Measurements from ENCODE around the gene CD1E. TPM values are rescaled to one million over a fixed set of nuclear protein-coding genes. Genes with fewer than 3 reads are reported as not detected.
"Not testable (repeated sequence)": the region's sequence is repeated elsewhere in the genome, so short reads cannot be mapped to it uniquely, and the experiment has no call there.

The CD1E gene
- total and polyA plus RNA-seq, 2 experiments from 2014 or later, result not detected

DNA sequence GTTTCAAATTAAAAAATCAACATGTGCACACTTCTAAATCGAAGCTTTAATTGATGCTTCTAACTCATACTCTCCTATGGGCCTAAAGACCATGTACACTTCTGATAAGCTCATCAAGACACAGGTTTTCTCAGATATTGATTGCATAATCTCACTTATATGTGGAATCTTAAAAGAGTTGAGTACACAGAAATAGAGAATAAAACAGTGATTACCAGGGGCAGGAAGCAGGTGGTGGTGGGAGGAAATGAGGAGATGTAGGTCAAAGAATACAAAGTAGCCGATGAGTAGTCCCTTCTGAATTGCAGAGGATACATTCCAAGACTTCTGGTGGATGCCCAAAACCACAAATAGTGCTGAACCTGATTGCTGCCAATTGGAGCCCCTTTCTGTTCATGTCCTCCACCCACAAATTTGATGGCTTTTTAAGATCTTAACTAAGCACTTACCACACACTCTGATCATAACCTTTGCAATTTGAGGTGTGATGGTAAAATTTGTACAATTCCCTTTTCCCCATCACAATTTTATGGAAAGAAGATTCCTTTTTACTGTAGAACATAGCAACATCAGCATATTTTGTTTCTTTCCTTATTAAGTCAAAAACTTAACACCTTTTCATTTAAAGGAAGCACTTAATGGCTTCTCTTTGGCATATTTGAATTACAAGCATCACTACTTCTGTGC is 19.0 kb upstream of the CD1E start:
- Histone ChIP-seq H3K79me2 (no peaks in the 10 kb centered on the region), H3K9me3 (ENCODE audit: low read depth) (no peaks in the 10 kb centered on the region), H3K27ac (no peak overlapping the region), H2AFZ (no peak overlapping the region), H3K9me2 (replicated peaks; ENCODE audit: insufficient read depth) (no peaks in the 10 kb centered on the region), H3K4me1 (ENCODE audit: insufficient read depth) (no peaks in the 10 kb centered on the region), H3K27me3 (no peaks in the 10 kb centered on the region), H3K4me3 (no peak overlapping the region), H4K20me1 (ENCODE audit: insufficient read depth, poor library complexity, severe bottlenecking) (no peaks in the 10 kb centered on the region), H3K36me3 (replicated peaks; ENCODE audit: insufficient read depth, low read depth) (no peaks in the 10 kb centered on the region), H3K4me2 (no peak overlapping the region)
- no peak for DNase-seq (ENCODE audit: low spot score)
- 74% methylated on average over 2 of the region's 2 CpGs for WGBS (ENCODE audit: low lambda C conversion rate, missing lambda C conversion rate)
- TF ChIP-seq EZH2 (IDR thresholded peaks at IDR 0.05; ENCODE audit: borderline replicate concordance) (no peak), EZH2phosphoT487 (IDR thresholded peaks at IDR 0.05; ENCODE audit: low read depth, severe bottlenecking, unreplicated experiment) (no peak)
- TF ChIP-seq, protein P1, sequence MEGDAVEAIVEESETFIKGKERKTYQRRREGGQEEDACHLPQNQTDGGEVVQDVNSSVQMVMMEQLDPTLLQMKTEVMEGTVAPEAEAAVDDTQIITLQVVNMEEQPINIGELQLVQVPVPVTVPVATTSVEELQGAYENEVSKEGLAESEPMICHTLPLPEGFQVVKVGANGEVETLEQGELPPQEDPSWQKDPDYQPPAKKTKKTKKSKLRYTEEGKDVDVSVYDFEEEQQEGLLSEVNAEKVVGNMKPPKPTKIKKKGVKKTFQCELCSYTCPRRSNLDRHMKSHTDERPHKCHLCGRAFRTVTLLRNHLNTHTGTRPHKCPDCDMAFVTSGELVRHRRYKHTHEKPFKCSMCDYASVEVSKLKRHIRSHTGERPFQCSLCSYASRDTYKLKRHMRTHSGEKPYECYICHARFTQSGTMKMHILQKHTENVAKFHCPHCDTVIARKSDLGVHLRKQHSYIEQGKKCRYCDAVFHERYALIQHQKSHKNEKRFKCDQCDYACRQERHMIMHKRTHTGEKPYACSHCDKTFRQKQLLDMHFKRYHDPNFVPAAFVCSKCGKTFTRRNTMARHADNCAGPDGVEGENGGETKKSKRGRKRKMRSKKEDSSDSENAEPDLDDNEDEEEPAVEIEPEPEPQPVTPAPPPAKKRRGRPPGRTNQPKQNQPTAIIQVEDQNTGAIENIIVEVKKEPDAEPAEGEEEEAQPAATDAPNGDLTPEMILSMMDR (IDR thresholded peaks at IDR 0.05; ENCODE audit: poor library complexity), result no peak

DNA sequence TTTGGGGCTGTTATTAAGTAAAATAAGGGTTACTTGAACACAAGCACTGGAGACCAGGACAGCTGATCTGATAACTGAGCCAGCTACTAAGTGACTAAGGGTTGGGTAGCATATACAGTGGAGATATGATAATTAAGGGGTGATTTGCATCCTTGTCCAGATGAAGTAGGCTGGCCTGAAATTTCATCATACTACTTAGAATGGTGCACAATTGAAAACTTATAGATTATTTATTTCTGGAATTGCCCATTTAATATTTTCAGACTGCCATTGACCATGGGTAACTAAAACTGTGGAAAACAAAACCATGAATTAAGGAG is 18.5 kb upstream of the CD1E start:
- Histone ChIP-seq H3K9me3 (ENCODE audit: low read depth) (no peaks in the 10 kb centered on the region), H3K4me1 (ENCODE audit: insufficient read depth) (no peaks in the 10 kb centered on the region), H3K79me2 (no peaks in the 10 kb centered on the region), H3K36me3 (replicated peaks; ENCODE audit: insufficient read depth, low read depth) (no peaks in the 10 kb centered on the region), H4K20me1 (ENCODE audit: insufficient read depth, poor library complexity, severe bottlenecking) (no peaks in the 10 kb centered on the region), H3K27ac (no peak overlapping the region), H3K27me3 (no peaks in the 10 kb centered on the region), H3K4me3 (no peak overlapping the region), H2AFZ (no peak overlapping the region), H3K4me2 (no peak overlapping the region), H3K9me2 (replicated peaks; ENCODE audit: insufficient read depth) (no peaks in the 10 kb centered on the region)
- TF ChIP-seq EZH2 (IDR thresholded peaks at IDR 0.05; ENCODE audit: borderline replicate concordance) (no peak), EZH2phosphoT487 (IDR thresholded peaks at IDR 0.05; ENCODE audit: low read depth, severe bottlenecking, unreplicated experiment) (no peak)
- TF ChIP-seq, protein P1 (IDR thresholded peaks at IDR 0.05; ENCODE audit: poor library complexity), result no peak
- no peak for DNase-seq (ENCODE audit: low spot score)

DNA sequence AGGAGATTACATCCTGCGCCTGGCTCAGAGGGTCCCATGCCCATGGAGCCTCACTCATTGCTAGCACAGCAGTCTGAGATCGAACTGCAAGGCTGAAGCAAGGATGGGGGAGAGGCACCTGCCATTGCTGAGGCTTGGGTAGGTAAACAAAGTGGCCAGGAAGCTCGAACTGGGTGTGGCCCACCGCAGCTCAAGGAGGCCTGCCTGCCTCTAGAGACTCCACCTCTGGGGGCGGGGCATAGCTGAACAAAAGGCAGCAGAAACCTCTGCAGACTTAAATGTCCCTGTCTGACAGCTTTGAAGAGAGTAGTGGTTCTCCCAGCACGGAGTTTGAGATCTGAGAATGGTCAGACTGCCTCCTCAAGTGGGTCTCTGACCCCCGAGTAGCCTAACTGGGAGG is 17.3 kb upstream of the CD1E start:
- DNase-seq (ENCODE audit: low spot score); H4K20me1 ChIP-seq (ENCODE audit: insufficient read depth, poor library complexity, severe bottlenecking); H3K36me3 ChIP-seq (replicated peaks; ENCODE audit: insufficient read depth, low read depth); H3K79me2 ChIP-seq; H2AFZ ChIP-seq; H3K9me2 ChIP-seq (replicated peaks; ENCODE audit: insufficient read depth); H3K4me2 ChIP-seq; H3K9me3 ChIP-seq (ENCODE audit: low read depth); H3K4me1 ChIP-seq (ENCODE audit: insufficient read depth); H3K4me3 ChIP-seq; H3K27me3 ChIP-seq; H3K27ac ChIP-seq: not testable (repeated sequence)
- WGBS (ENCODE audit: low lambda C conversion rate, missing lambda C conversion rate), result 70% methylated on average over 7 of the region's 7 CpGs

DNA sequence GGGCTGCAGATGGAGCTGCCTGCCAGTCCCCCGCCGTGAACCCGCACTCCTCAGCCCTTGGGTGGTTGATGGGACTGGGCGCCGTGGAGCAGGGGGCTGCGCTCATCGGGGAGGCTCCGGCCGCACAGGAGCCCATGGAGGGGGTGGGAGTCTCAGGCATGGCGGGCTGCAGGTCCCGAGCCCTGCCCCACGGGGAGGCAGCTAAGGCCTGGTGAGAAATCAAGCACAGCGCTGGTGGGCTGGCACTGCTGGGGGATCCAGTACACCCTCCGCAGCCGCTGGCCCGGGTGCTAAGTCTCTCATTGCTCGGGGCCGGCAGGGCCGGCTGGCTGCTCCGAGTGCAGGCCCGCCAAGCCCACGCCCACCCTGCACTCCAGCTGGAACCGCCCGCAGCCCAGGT is 4.7 kb upstream of the CD1E start:
- not testable (repeated sequence) for DNase-seq (ENCODE audit: low spot score)

More for the DNA sequence above, 4.7 kb upstream of the CD1E start:
- H4K20me1 ChIP-seq (ENCODE audit: insufficient read depth, poor library complexity, severe bottlenecking); H2AFZ ChIP-seq; H3K27me3 ChIP-seq; H3K79me2 ChIP-seq; H3K4me2 ChIP-seq; H3K4me3 ChIP-seq; H3K36me3 ChIP-seq (replicated peaks; ENCODE audit: insufficient read depth, low read depth); H3K9me2 ChIP-seq (replicated peaks; ENCODE audit: insufficient read depth); H3K4me1 ChIP-seq (ENCODE audit: insufficient read depth); H3K9me3 ChIP-seq (ENCODE audit: low read depth); H3K27ac ChIP-seq: not testable (repeated sequence)
- WGBS (ENCODE audit: low lambda C conversion rate, missing lambda C conversion rate), result 98% methylated on average over 20 of the region's 24 CpGs

All from hepatocyte (in vitro differentiated cells).